K562 (cell line): Measurements from ENCODE around the gene ZNF844. TPM values are rescaled to one million over a fixed set of nuclear protein-coding genes. Genes with fewer than 3 reads are reported as not detected.
A peak's percentile ranks its signal among the peaks of the same experiment; 100 is the strongest.

Experiments used
- ATAC-seq: fragments of 200-7000 bp; cut with Tn5 transposase; 3 replicates; pipeline ENCODE4 v1.9.1; 2020; ENCODE audit warnings: moderate library complexity
- BruUV-seq: library from RNA; stranded (reverse); fragments of 400-500 nt; replicated peaks from 2 replicates; lab custom pipeline; 2021; lab: Mats Ljungman, UMichigan
- CTCF ChIA-PET: fragments of 300-600 bp; formaldehyde crosslinking; extraction: SDS; loops from one replicate; lab custom pipeline; 2021; ENCODE audit warnings: low intra/inter-chr PET ratio; lab: Yijun Ruan, JAX
- POLR2A ChIA-PET: fragments of 300-600, 350-650 bp; sonication (Branson Sonifier 250); formaldehyde crosslinking; extraction: SDS; loops from one replicate; lab custom pipeline; 2021; ENCODE audit warnings: antibody characterized with exemption, inconsistent platforms; lab: Yijun Ruan, JAX
- DNase-seq, 4 experiments: peaks; one replicate each; pipeline versions ENCODE4 v3.0.0 to v3.0.0-alpha.2; 2011 to 2018; ENCODE audit warnings: low spot score in 3 of 4, mixed read lengths in 3 of 4; ENCODE audit errors: extremely low read depth in 1 of 4
- FAIRE-seq: peaks from 2 replicates; lab custom pipeline; 2011; peaks lifted over from hg19 to GRCh38; lab: Jason Lieb, UNC
- H2AFZ ChIP-seq: 2 replicates; pipeline ENCODE4 v1.6.0; 2011; ENCODE audit warnings: low read depth, low read length, control low read depth, inconsistent platforms
- H3K27ac ChIP-seq: fragments of 200-600 bp; 3 replicates; pipeline ENCODE4 v1.8.0; 2011; ENCODE audit warnings: low read depth, mild to moderate bottlenecking, control low read depth, inconsistent platforms, low read length, moderate library complexity, mixed read lengths; ENCODE audit errors: extremely low read depth
- H3K27me3 ChIP-seq, 2 experiments: fragments of 300-600 bp in 1 of 2; 2 replicates in 1 of 2; 3 replicates in 1 of 2; pipeline versions ENCODE4 v1.6.0 to v1.8.0; 2011; ENCODE audit warnings: inconsistent platforms in 2 of 2, low read length in 2 of 2, mild to moderate bottlenecking in 1 of 2, mixed read lengths in 1 of 2, moderate library complexity in 1 of 2; ENCODE audit not compliant: control insufficient read depth in 2 of 2, insufficient read depth in 2 of 2
- H3K36me3 ChIP-seq: fragments of 300-600 bp; 3 replicates; pipeline ENCODE4 v1.8.0; 2011; ENCODE audit warnings: mild to moderate bottlenecking, low read length, inconsistent platforms; ENCODE audit not compliant: control insufficient read depth, insufficient read depth
- H3K4me1 ChIP-seq, 2 experiments: fragments of 200-600 bp in 1 of 2; replicated peaks in 1 of 2; 2 replicates in 1 of 2; 3 replicates in 1 of 2; pipeline versions ENCODE4 v1.5.1 to v1.8.0; 2011; ENCODE audit warnings: inconsistent platforms in 2 of 2, low read length in 2 of 2, mild to moderate bottlenecking in 1 of 2, mixed read lengths in 1 of 2, moderate library complexity in 1 of 2; ENCODE audit not compliant: control insufficient read depth in 2 of 2, insufficient read depth in 2 of 2
- H3K4me2 ChIP-seq: 2 replicates; pipeline ENCODE4 v1.6.1; 2011; ENCODE audit warnings: low read length, control low read depth, inconsistent platforms, mixed read lengths; ENCODE audit not compliant: insufficient read depth
- H3K4me3 ChIP-seq: fragments of 200-600 bp; sonication (generic), shearing (Covaris generic); 2 replicates; pipeline ENCODE4 v1.5.1; 2016; ENCODE audit warnings: control low read depth, inconsistent platforms
- H3K79me2 ChIP-seq: fragments of 200-600 bp; 3 replicates; pipeline ENCODE4 v1.8.0; 2011; ENCODE audit warnings: low read length, inconsistent platforms; ENCODE audit not compliant: control insufficient read depth, insufficient read depth
- H3K9ac ChIP-seq, 2 experiments: 2 replicates each; pipeline versions ENCODE4 v1.6.0 to v1.6.1; 2011; ENCODE audit warnings: low read depth in 2 of 2, low read length in 2 of 2, control low read depth in 1 of 2, inconsistent platforms in 1 of 2, mild to moderate bottlenecking in 1 of 2, mixed read lengths in 1 of 2; ENCODE audit not compliant: insufficient read depth in 1 of 2
- H3K9me1 ChIP-seq: one replicate; pipeline ENCODE4 v1.6.0; 2011; ENCODE audit warnings: inconsistent platforms, mild to moderate bottlenecking, low read length, moderate library complexity; ENCODE audit not compliant: control insufficient read depth, insufficient read depth
- H3K9me3 ChIP-seq: replicated peaks from 2 replicates; pipeline ENCODE4 v1.5.1; 2011; ENCODE audit warnings: low read depth, low read length, inconsistent platforms; ENCODE audit not compliant: control insufficient read depth, insufficient read depth
- H4K20me1 ChIP-seq: replicated peaks from 2 replicates; pipeline ENCODE4 v1.6.1; 2011; ENCODE audit warnings: low read length, inconsistent platforms, mixed read lengths; ENCODE audit not compliant: control insufficient read depth, insufficient read depth
- DACH1 ChIP-seq: fragments of 450-650 bp; IDR thresholded peaks from 2 replicates; pipeline ENCODE4 v1.6.1; 2018; ENCODE audit not compliant: partially characterized antibody
- EGR1 ChIP-seq: fragments of 450-650 bp; conservative IDR thresholded peaks from 2 replicates; pipeline ENCODE4 v1.6.1; 2017; ENCODE audit warnings: mild to moderate bottlenecking
- ELF4 ChIP-seq: fragments of 450-650 bp; formaldehyde crosslinking; IDR thresholded peaks from 2 replicates; pipeline ENCODE4 v1.4.0; 2022; ENCODE audit warnings: missing genetic modification characterization
- FOXJ3 ChIP-seq: sonication (generic); formaldehyde crosslinking; IDR thresholded peaks from 2 replicates; pipeline ENCODE4 v1.4.0; 2020; ENCODE audit warnings: mild to moderate bottlenecking, missing genetic modification reagents
- PCBP2 ChIP-seq: fragments of 200-400 bp; formaldehyde crosslinking; IDR thresholded peaks from 2 replicates; pipeline ENCODE4 v1.6.1; 2018; ENCODE audit warnings: low read length, low read depth, mild to moderate bottlenecking, moderate library complexity; ENCODE audit not compliant: poor library complexity, severe bottlenecking
- RBM34 ChIP-seq: fragments of 200-400 bp; formaldehyde crosslinking; IDR thresholded peaks from 2 replicates; pipeline ENCODE4 v1.6.1; 2018; ENCODE audit warnings: low read length, borderline replicate concordance; ENCODE audit not compliant: insufficient read depth
- RBM39 ChIP-seq: fragments of 200-400 bp; formaldehyde crosslinking; optimal IDR thresholded peaks from 2 replicates; pipeline ENCODE3; 2018; ENCODE audit warnings: low read depth, low read length
- SAP30 ChIP-seq: fragments of 200-600 bp; sonication (generic); IDR thresholded peaks from 2 replicates; pipeline ENCODE4 v1.6.1; 2012; ENCODE audit warnings: borderline replicate concordance, low read depth, mild to moderate bottlenecking, moderate library complexity, low read length, control low read depth, inconsistent platforms; ENCODE audit not compliant: insufficient read depth, poor library complexity, severe bottlenecking
- TAF7 ChIP-seq: fragments of 450-650 bp; IDR thresholded peaks from 2 replicates; pipeline ENCODE4 v1.6.1; 2016; ENCODE audit warnings: missing genetic modification characterization, missing compliant biosample characterization
- ZSCAN32 ChIP-seq: fragments of 450-650 bp; formaldehyde crosslinking; IDR thresholded peaks from 2 replicates; pipeline ENCODE4 v1.4.0; 2020; ENCODE audit warnings: mild to moderate bottlenecking, moderate library complexity
- WGBS: fragments of 100-300 bp; shearing (Covaris generic); methylation state at CpG from one replicate; pipeline ENCODE4 v1.1.6; 2016; ENCODE audit warnings: low coverage, mixed read lengths; ENCODE audit not compliant: insufficient coverage; ENCODE audit errors: missing lambda C conversion rate; 5-methylcytosine and 5-hydroxymethylcytosine counted together
- in situ Hi-C: fragments of 300-500 bp; cut with MboI; formaldehyde crosslinking; loops from 4 replicates; pipeline ENCODE4 v1.15.0; 2018; ENCODE audit warnings: inconsistent platforms, mixed read lengths
- intact Hi-C: fragments of 100-400 bp; cut with micrococcal nuclease; formaldehyde crosslinking; loops from 2 replicates; pipeline ENCODE4 v1.14.2; 2022
- polyA plus RNA-seq, 8 experiments: library from polyadenylated mRNA; depleted of rRNA in 4 of 8; stranded (reverse) in 5 of 8; unstranded in 3 of 8; fragments of >200 nt; fragmentation: Nextera tagmentation in 2 of 8; fragmentation: Illumina TruSeq in 1 of 8; extraction: Ambion mirVana in 2 of 8; extraction: Trizol in 1 of 8; gene quantifications; 2 replicates each; pipeline versions ENCODE4 v1.2.1 to v1.2.3, GENCODE V29; 2011 to 2014; ENCODE audit warnings: inconsistent platforms in 1 of 8, missing spikeins in 1 of 8
- total RNA-seq, 7 experiments: library from RNA; depleted of rRNA in 6 of 7; stranded (reverse); fragments of >200 nt in 6 of 7; fragmentation: Illumina TruSeq in 2 of 7; extraction: Trizol in 2 of 7; gene quantifications; 2 replicates each; pipeline versions ENCODE4 v1.2.1 to v1.2.3, GENCODE V29; 2011 to 2021; ENCODE audit warnings: low replicate concordance in 1 of 7
- TF ChIP-seq, protein P1 (sequence below), 2 experiments: fragments of 200-800 bp in 1 of 2; sonication (Bioruptor generic) in 1 of 2; sonication (generic) in 1 of 2; formaldehyde crosslinking in 1 of 2; IDR thresholded peaks in 1 of 2; conservative IDR thresholded peaks in 1 of 2; 2 replicates each; pipeline versions ENCODE4 v1.5.0 to v1.6.1; 2016 to 2020; ENCODE audit warnings: missing compliant biosample characterization in 1 of 2, missing genetic modification characterization in 1 of 2, missing genetic modification reagents in 1 of 2

ZNF844 gene
- total and polyA plus RNA-seq, 9 of the 15 experiments (the other 6 are each of a cell fraction or from before 2014, with no cell fraction given): 0.80 to 4.5 (median 2.2) TPM

DNA sequence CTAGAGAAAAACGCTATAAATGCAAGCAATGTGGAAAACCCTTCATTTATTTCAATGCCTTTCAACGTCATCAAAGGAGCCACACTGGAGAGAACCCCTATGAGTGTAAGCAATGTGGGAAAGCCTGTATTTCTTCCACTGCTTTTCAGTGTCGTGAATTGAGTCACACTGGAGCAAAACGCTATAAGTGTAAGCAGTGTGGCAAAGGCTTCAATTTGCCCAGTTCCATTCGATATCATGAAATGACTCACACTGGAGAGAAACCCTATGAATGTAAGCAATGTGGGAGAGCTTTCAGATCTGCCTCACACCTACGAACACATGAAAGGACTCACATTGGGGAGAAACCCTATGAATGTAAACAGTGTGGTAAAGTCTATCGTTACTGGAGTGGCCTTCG lies 48.2 kb downstream of the ZNF844 start:
- DNase-seq: no peak
- H3K4me3 ChIP-seq: no peak overlapping the region
- H4K20me1 ChIP-seq: no peaks in the 10 kb centered on the region
- H3K36me3 ChIP-seq: peaks cover 38% of the 10 kb centered on the region
- no peak for TF ChIP-seq FOXJ3 (CRISPR knock-in tag)
- TF ChIP-seq RBM39: no peak
- no peak for TF ChIP-seq TAF7 (tag)
- no peak for TF ChIP-seq ZSCAN32 (CRISPR knock-in tag)
- no peak for TF ChIP-seq DACH1
- TF ChIP-seq, all 486 proteins: peak for 0
- H3K4me1 ChIP-seq: peaks cover 0 to 4% of the 10 kb centered on the region in 2 experiments; a peak in 2 of 5 replicates
- no peaks in the 10 kb centered on the region for H3K27me3 ChIP-seq
- ChIA-PET POLR2A (no interaction called here), CTCF (no interaction called here)
- no peak for ATAC-seq
- no peak for FAIRE-seq
- no peaks in the 10 kb centered on the region for H3K9me1 ChIP-seq
- in situ Hi-C loops: no loop called here
- no peak overlapping the region for H3K4me2 ChIP-seq
- intact Hi-C loops: no loop called here
- no peak overlapping the region for H3K9ac ChIP-seq
- no peaks in the 10 kb centered on the region for H3K79me2 ChIP-seq
- no peak overlapping the region for H2AFZ ChIP-seq
- H3K27ac ChIP-seq: no peak overlapping the region
- no TSS peak for BruUV-seq
- H3K9me3 ChIP-seq: peaks cover 25% of the 10 kb centered on the region
- 60% methylated on average over 8 of the region's 8 CpGs for WGBS

DNA sequence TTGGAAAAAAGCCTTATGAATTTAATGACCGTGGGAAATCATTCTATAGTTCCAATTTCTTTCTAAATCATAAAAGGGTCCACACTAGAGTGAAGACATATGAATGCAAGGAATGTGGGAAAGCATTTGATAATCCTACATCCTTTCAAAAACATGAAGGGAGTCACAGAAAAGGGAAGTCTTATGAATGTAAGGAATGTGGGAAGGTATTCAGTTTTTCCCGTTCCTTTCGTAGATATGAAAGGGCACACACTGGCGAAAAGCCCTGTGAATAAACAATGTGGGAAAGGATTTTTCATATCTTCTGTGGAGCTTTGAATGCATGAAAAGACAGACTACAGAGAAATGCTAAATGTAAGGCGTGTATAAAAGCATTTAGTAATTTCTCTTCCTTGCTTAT lies 48.6 kb downstream of the ZNF844 start:
- intact Hi-C loops: no loop called here
- H3K9me3 ChIP-seq: peaks cover 25% of the 10 kb centered on the region
- BruUV-seq: TSS peak; percentile 23
- DNase-seq (no peak), ATAC-seq (no peak), FAIRE-seq (no peak)
- WGBS: 57% methylated on average over 5 of the region's 5 CpGs
- no peaks in the 10 kb centered on the region for H3K27me3 ChIP-seq
- POLR2A ChIA-PET: interaction anchor here (0.7 kb wide), 1 partner anchor 381 kb away, joined by 4 read pairs; no protein-coding TSS in a partner anchor
- H3K4me3 ChIP-seq: no peak overlapping the region
- no peaks in the 10 kb centered on the region for H3K79me2 ChIP-seq
- in situ Hi-C loops: no loop called here
- no peak overlapping the region for H3K4me2 ChIP-seq
- CTCF ChIA-PET: no interaction called here
- H4K20me1 ChIP-seq: no peaks in the 10 kb centered on the region
- no peak overlapping the region for H3K9ac ChIP-seq
- H3K27ac ChIP-seq: no peak overlapping the region
- H3K4me1 ChIP-seq: peaks cover 0 to 5% of the 10 kb centered on the region in 2 experiments; a peak in 2 of 5 replicates
- no peak overlapping the region for H2AFZ ChIP-seq
- no peaks in the 10 kb centered on the region for H3K9me1 ChIP-seq
- peaks cover 38% of the 10 kb centered on the region for H3K36me3 ChIP-seq
- TF ChIP-seq EGR1: no peak
- TF ChIP-seq, protein P1, sequence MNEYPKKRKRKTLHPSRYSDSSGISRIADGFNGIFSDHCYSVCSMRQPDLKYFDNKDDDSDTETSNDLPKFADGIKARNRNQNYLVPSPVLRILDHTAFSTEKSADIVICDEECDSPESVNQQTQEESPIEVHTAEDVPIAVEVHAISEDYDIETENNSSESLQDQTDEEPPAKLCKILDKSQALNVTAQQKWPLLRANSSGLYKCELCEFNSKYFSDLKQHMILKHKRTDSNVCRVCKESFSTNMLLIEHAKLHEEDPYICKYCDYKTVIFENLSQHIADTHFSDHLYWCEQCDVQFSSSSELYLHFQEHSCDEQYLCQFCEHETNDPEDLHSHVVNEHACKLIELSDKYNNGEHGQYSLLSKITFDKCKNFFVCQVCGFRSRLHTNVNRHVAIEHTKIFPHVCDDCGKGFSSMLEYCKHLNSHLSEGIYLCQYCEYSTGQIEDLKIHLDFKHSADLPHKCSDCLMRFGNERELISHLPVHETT (CRISPR knock-in tag; conservative IDR thresholded peaks at IDR 0.05 in 1 of 2, IDR thresholded peaks at IDR 0.05 in 1 of 2): no peak
- TF ChIP-seq RBM34: no peak
- TF ChIP-seq SAP30: no peak
- no peak for TF ChIP-seq ELF4 (CRISPR knock-in tag)
- TF ChIP-seq PCBP2: no peak
